ENCODE measurements around the gene PREX1.

The PREX1 gene

DNA sequence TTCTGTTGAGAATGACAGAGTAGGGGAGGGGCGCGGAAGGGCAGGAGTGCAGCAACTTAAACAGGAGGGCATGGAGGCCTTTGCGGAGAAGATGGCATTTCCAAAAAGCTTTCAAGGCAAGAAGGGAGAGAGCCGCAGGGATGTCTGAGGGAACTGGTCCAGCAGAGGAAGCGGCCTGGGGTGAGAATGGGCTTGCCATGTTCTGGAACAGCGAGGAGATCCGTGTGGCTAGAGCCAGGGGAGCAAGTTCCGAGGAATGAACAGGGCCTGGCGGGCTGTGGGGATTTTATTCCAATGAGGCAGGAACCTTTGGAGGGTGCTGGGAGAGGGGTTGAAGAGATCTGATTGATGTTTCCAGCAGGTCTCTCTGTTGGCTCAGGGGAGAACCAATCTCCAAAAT, 86.1 kb downstream of the PREX1 start:
- Histone ChIP-seq H3K27me3 (replicated peaks; ENCODE audit: control insufficient read depth, insufficient read depth, low read length, poor library complexity, severe bottlenecking) (no peaks in the 10 kb centered on the region), H3K36me3 (ENCODE audit: control insufficient read depth, insufficient read depth, low read length) (peaks cover 52% of the 10 kb centered on the region), H3K4me1 (ENCODE audit: control insufficient read depth, insufficient read depth, low read length, poor library complexity, severe bottlenecking) (peaks cover 29% of the 10 kb centered on the region), H3K9me3 (ENCODE audit: control insufficient read depth, low read length) (no peaks in the 10 kb centered on the region), H3K4me3 (ENCODE audit: insufficient read depth, low read depth, low read length, poor library complexity, severe bottlenecking) (no peak overlapping the region), H3K27ac (ENCODE audit: insufficient read depth, low read length, poor library complexity, severe bottlenecking) (no peak overlapping the region)
- no peak for DNase-seq

DNA sequence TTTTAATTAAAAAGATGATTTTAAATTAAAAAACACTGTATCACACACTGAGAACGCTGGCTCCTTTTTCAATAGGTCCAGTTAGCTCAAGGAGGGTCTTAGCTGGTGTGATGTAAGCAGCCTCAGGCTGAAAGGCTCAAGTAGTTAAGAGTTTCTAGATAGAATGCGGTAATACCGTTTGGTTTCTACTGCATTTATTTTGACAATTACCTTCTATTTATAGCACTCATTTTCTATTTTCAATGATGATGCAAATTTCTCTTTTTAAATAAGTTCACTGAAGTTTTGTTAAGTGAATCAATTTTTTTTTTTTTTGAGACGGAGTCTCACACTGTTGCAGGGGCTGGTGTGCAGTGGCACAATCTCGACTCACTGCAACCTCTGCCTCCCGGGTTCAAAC, 87.1 kb downstream of the PREX1 start:
- Histone ChIP-seq H3K36me3 (ENCODE audit: control insufficient read depth, insufficient read depth, low read length) (peaks cover 53% of the 10 kb centered on the region), H3K9me3 (ENCODE audit: control insufficient read depth, low read length) (no peaks in the 10 kb centered on the region), H3K27me3 (replicated peaks; ENCODE audit: control insufficient read depth, insufficient read depth, low read length, poor library complexity, severe bottlenecking) (no peaks in the 10 kb centered on the region), H3K4me1 (ENCODE audit: control insufficient read depth, insufficient read depth, low read length, poor library complexity, severe bottlenecking) (peaks cover 31% of the 10 kb centered on the region), H3K27ac (ENCODE audit: insufficient read depth, low read length, poor library complexity, severe bottlenecking) (no peak overlapping the region), H3K4me3 (ENCODE audit: insufficient read depth, low read depth, low read length, poor library complexity, severe bottlenecking) (no peak overlapping the region)
- no peak for DNase-seq

DNA sequence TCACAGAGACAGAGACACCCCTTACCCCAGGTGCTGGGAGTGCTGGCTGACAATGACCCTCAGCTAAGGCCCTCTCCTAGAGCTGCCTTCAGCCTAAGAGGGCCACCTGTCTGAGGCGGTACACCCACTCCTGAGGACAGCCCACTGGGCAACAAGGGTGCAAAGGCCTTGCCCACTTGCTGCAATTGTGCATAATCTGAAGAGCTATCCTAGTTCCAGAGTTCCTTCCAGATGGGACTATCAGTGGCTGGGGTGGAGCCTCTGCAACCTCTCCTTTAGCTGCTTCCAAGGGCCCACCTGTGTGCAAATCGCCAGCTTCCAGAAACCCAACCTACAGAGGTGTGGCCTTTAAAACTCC, 87.5 kb downstream of the PREX1 start:
- Histone ChIP-seq H3K36me3 (ENCODE audit: control insufficient read depth, insufficient read depth, low read length) (peaks cover 49% of the 10 kb centered on the region), H3K9me3 (ENCODE audit: control insufficient read depth, low read length) (no peaks in the 10 kb centered on the region), H3K4me3 (ENCODE audit: insufficient read depth, low read depth, low read length, poor library complexity, severe bottlenecking) (no peak overlapping the region), H3K4me1 (ENCODE audit: control insufficient read depth, insufficient read depth, low read length, poor library complexity, severe bottlenecking) (peaks cover 31% of the 10 kb centered on the region), H3K27ac (ENCODE audit: insufficient read depth, low read length, poor library complexity, severe bottlenecking) (peak overlapping the region; percentile 50), H3K27me3 (replicated peaks; ENCODE audit: control insufficient read depth, insufficient read depth, low read length, poor library complexity, severe bottlenecking) (no peaks in the 10 kb centered on the region)
- DNase-seq = no peak

DNA sequence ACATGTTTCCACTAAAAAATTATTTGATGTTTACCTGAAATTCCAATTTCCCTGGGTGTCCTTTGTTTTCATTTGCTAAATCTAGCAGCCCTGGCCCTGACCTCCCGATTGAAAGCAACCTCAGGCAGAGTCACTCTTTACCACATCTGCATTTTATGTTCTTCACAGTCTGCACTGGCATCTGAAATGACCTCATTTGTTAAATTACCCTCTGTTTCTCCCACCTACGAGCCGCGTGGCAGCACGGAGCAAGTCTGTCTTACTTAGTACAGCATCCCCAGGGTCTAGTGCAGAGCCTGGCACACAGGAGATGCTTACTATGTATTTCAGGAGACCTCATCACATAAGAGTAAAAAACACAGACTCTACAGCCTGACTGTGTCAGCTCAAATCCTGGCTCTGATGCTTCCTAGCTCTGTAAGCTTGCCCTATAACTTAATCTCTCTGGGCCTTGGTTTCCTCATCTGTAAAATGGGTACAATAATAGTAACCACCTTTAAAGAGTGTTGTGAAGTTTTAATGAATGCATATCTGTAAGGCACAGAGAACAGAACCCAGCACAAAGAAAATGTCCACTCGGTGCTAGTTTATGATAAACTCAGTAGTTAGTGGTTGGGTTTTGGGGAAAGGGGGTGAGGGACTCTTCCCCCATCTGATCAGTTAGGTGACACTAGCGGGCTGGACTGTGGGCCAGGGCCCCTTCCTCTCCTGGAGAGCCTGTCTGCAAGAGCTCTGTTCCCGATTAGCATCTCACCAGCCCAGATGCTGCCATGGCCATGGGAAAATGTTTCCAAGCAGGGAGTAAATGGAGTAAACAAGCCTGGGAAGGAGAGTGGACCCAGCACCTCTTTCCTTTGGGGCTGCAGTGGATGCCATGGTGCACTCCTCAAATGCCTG, 88.2 kb downstream of the PREX1 start:
- no peaks in the 10 kb centered on the region for H3K9me3 ChIP-seq (ENCODE audit: control insufficient read depth, low read length)
- H3K4me1 ChIP-seq (ENCODE audit: control insufficient read depth, insufficient read depth, low read length, poor library complexity, severe bottlenecking) = peaks cover 31% of the 10 kb centered on the region
- peaks cover 48% of the 10 kb centered on the region for H3K36me3 ChIP-seq (ENCODE audit: control insufficient read depth, insufficient read depth, low read length)
- peak overlapping the region; percentile 50 for H3K27ac ChIP-seq (ENCODE audit: insufficient read depth, low read length, poor library complexity, severe bottlenecking)
- peak in 1 of 3 donors; percentile 20 for DNase-seq
- H3K27me3 ChIP-seq (replicated peaks; ENCODE audit: control insufficient read depth, insufficient read depth, low read length, poor library complexity, severe bottlenecking) = no peaks in the 10 kb centered on the region
- H3K4me3 ChIP-seq (ENCODE audit: insufficient read depth, low read depth, low read length, poor library complexity, severe bottlenecking) = no peak overlapping the region

DNA sequence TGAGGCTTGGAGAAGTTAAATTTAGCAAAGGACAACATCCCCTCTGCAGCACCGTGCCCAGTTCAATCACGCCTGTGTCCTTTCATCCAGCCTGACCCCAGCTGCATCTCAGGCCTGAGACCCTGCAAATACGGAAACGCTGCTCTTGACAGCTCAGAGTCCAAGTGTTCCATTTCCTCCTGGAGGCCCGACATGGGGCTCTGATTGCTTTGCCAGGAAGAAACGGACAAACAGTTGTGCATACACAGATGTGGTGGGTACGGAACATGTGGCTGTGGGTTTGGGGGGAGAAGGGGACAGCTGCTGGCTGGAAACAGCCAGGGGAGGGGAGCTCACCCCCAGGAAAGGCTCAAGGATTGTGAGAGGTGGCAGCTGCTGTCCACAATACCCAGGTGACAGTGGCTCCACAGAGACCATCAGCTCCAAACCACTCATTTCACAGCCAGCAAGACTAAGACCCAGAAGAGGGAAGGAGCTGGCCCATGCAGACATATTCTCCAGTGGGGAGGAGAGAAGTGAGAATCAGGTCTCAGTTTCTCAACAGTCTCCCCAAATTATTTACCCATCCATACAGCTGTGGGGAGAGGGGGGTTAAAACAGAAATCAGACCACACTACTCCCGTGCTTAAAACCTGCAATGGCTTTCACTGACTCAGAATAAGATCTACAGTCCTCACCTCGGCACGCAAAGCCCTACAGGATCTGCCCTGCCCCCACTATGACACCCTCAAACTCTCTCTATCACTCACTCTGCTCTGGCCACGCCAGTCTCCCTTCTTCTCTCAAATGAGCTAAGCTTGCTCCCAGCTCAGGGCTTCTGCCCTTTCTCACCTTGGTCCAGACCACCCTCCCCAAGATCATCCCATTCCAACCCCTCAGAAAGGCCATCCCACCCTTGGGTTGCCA, 89.1 kb downstream of the PREX1 start:
- Histone ChIP-seq H3K9me3 (ENCODE audit: control insufficient read depth, low read length) (no peaks in the 10 kb centered on the region), H3K36me3 (ENCODE audit: control insufficient read depth, insufficient read depth, low read length) (peaks cover 46% of the 10 kb centered on the region), H3K27me3 (replicated peaks; ENCODE audit: control insufficient read depth, insufficient read depth, low read length, poor library complexity, severe bottlenecking) (no peaks in the 10 kb centered on the region), H3K4me1 (ENCODE audit: control insufficient read depth, insufficient read depth, low read length, poor library complexity, severe bottlenecking) (peaks cover 31% of the 10 kb centered on the region), H3K4me3 (ENCODE audit: insufficient read depth, low read depth, low read length, poor library complexity, severe bottlenecking) (no peak overlapping the region), H3K27ac (ENCODE audit: insufficient read depth, low read length, poor library complexity, severe bottlenecking) (peak overlapping the region; percentile 50)
- DNase-seq = peak in 1 of 3 donors; percentile 21

DNA sequence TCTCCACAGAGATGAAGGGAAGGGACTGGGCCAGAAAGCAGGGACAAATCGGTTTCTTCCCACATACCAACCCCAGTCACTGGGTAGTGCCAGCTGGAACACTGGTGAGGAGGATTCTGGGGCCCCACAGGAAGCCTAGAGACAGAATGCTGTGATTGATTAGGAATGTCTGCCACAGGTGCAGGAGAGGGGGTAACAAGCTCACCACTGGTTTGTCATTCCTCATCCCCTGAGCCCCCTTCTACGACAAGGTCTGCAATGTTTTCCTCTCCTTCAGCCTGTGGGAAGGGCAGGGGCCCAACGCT, 89.8 kb downstream of the PREX1 start:
- no peaks in the 10 kb centered on the region for H3K9me3 ChIP-seq (ENCODE audit: control insufficient read depth, low read length)
- H3K27me3 ChIP-seq (replicated peaks; ENCODE audit: control insufficient read depth, insufficient read depth, low read length, poor library complexity, severe bottlenecking) = no peaks in the 10 kb centered on the region
- H3K27ac ChIP-seq (ENCODE audit: insufficient read depth, low read length, poor library complexity, severe bottlenecking) = peak overlapping the region; percentile 45
- peaks cover 31% of the 10 kb centered on the region for H3K4me1 ChIP-seq (ENCODE audit: control insufficient read depth, insufficient read depth, low read length, poor library complexity, severe bottlenecking)
- DNase-seq = no peak
- no peak overlapping the region for H3K4me3 ChIP-seq (ENCODE audit: insufficient read depth, low read depth, low read length, poor library complexity, severe bottlenecking)
- peaks cover 46% of the 10 kb centered on the region for H3K36me3 ChIP-seq (ENCODE audit: control insufficient read depth, insufficient read depth, low read length)

DNA sequence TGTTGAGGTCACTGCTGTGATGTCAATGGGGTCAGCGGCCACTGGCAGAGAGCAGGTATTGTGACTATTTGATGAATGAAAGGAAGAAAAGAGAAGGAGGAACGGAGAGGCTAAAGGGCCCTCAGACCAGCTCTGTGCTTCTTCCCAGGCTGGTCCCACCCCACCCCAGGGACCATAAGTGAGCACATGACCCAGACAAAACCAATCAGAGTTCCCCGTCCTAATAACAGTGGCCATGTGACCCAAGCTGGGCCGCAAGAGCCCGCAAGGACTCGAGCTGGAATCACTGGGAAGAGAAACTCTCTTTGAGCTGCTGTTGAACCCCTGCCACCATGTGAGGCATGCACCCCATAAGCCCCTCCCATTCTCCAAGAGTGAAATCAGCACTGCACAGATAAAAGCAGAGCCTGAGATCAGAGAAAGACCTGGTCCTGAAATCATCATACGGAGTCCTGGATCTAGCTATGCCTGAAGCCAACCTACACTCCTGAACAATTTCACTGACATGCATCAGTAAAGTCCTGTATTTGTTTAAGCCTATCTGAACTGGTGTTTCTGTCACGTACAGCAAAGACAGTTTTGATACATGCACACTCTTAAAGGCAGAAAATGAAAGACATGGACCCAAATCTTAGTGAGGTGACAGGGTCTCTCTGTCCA, 90.2 kb downstream of the PREX1 start:
- H3K36me3 ChIP-seq (ENCODE audit: control insufficient read depth, insufficient read depth, low read length) = peaks cover 46% of the 10 kb centered on the region
- H3K27ac ChIP-seq (ENCODE audit: insufficient read depth, low read length, poor library complexity, severe bottlenecking) = peak overlapping the region; percentile 45
- no peak for DNase-seq
- no peaks in the 10 kb centered on the region for H3K9me3 ChIP-seq (ENCODE audit: control insufficient read depth, low read length)
- H3K27me3 ChIP-seq (replicated peaks; ENCODE audit: control insufficient read depth, insufficient read depth, low read length, poor library complexity, severe bottlenecking) = no peaks in the 10 kb centered on the region
- peaks cover 31% of the 10 kb centered on the region for H3K4me1 ChIP-seq (ENCODE audit: control insufficient read depth, insufficient read depth, low read length, poor library complexity, severe bottlenecking)
- no peak overlapping the region for H3K4me3 ChIP-seq (ENCODE audit: insufficient read depth, low read depth, low read length, poor library complexity, severe bottlenecking)

DNA sequence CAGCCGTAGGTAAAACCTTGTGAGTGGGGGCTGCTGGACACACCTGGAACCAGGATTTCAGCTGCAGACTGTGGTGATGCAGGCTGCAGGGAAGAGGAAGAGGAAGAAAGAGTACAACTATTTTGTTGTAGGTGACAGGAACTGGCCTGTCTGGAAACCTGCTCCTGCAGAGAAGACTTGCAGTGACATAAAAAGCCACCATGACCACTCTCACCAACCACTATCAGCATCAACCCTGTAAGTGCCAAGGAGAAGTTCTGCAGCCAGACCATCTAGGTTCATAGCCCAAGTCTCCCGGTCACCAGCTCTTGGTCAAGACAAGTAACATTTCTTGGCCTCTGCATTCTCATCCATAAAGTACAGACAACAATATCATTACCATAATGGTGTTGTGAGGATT, 91.2 kb downstream of the PREX1 start:
- no peak overlapping the region for H3K27ac ChIP-seq (ENCODE audit: insufficient read depth, low read length, poor library complexity, severe bottlenecking)
- H3K27me3 ChIP-seq (replicated peaks; ENCODE audit: control insufficient read depth, insufficient read depth, low read length, poor library complexity, severe bottlenecking) = no peaks in the 10 kb centered on the region
- peaks cover 31% of the 10 kb centered on the region for H3K4me1 ChIP-seq (ENCODE audit: control insufficient read depth, insufficient read depth, low read length, poor library complexity, severe bottlenecking)
- DNase-seq = no peak
- H3K9me3 ChIP-seq (ENCODE audit: control insufficient read depth, low read length) = no peaks in the 10 kb centered on the region
- no peak overlapping the region for H3K4me3 ChIP-seq (ENCODE audit: insufficient read depth, low read depth, low read length, poor library complexity, severe bottlenecking)
- H3K36me3 ChIP-seq (ENCODE audit: control insufficient read depth, insufficient read depth, low read length) = peaks cover 46% of the 10 kb centered on the region

DNA sequence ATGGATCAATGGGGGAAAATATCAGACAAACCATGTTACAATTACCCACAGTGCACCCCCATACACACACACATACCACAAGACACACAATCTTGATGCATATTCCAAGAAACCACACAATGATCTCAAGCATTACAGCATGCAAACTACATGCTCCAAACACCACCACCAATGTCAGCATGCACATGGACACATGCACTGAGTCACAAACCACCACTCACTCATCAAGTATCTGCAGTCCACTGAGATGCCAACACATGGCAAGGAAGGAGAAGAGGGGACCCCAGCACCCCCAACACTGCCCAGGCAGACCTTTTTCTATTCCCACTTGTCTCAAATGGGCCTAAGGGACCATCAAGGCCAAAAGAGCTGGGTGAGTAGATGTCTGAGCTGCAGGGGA, 91.6 kb downstream of the PREX1 start:
- Histone ChIP-seq H3K4me3 (ENCODE audit: insufficient read depth, low read depth, low read length, poor library complexity, severe bottlenecking) (no peak overlapping the region), H3K4me1 (ENCODE audit: control insufficient read depth, insufficient read depth, low read length, poor library complexity, severe bottlenecking) (peaks cover 31% of the 10 kb centered on the region), H3K27me3 (replicated peaks; ENCODE audit: control insufficient read depth, insufficient read depth, low read length, poor library complexity, severe bottlenecking) (no peaks in the 10 kb centered on the region), H3K27ac (ENCODE audit: insufficient read depth, low read length, poor library complexity, severe bottlenecking) (no peak overlapping the region), H3K36me3 (ENCODE audit: control insufficient read depth, insufficient read depth, low read length) (peaks cover 43% of the 10 kb centered on the region), H3K9me3 (ENCODE audit: control insufficient read depth, low read length) (no peaks in the 10 kb centered on the region)
- no peak for DNase-seq
